ENCODE results near the gene EIF3D. TPM values are rescaled to one million over a fixed set of nuclear protein-coding genes. Genes with fewer than 3 reads are reported as not detected.

The EIF3D gene
- total RNA-seq, 3 donors from 2014 or later, result 375 to 392 (median 385) TPM

- Mint-ChIP-seq H3K36me3 (ENCODE audit: insufficient read depth) (no peaks in the 10 kb centered on the region), H3K27me3 (ENCODE audit: low read depth) (peaks cover 54% of the 10 kb centered on the region)
- no peak for ATAC-seq
Measured at GRCh38 chr22:36563001-36563400, 34.0 kb upstream of the EIF3D start.

GRCh38 chr22:36562261-36562835 lies 33.4 kb upstream of the EIF3D start:
- ATAC-seq (no peak), DNase-seq (no peak)
- Mint-ChIP-seq H3K27me3 (ENCODE audit: low read depth) (peaks cover 55% of the 10 kb centered on the region), H3K36me3 (ENCODE audit: insufficient read depth) (no peaks in the 10 kb centered on the region), H3K4me3 (no peak overlapping the region), H3K9me3 (no peaks in the 10 kb centered on the region), H3K4me1 (ENCODE audit: low read depth) (no peaks in the 10 kb centered on the region)

More at GRCh38 chr22:36563001-36563400, 34.0 kb upstream of the EIF3D start:
- Mint-ChIP-seq H3K4me1 (ENCODE audit: low read depth) (no peaks in the 10 kb centered on the region), H3K4me3 (no peak overlapping the region), H3K9me3 (no peaks in the 10 kb centered on the region)
- no peak for DNase-seq

GRCh38 chr22:36561291-36561811 lies 32.4 kb upstream of the EIF3D start:
- Mint-ChIP-seq H3K4me3 (no peak overlapping the region), H3K36me3 (ENCODE audit: insufficient read depth) (no peaks in the 10 kb centered on the region), H3K27me3 (ENCODE audit: low read depth) (peaks cover 49% of the 10 kb centered on the region), H3K9me3 (no peaks in the 10 kb centered on the region), H3K4me1 (ENCODE audit: low read depth) (no peaks in the 10 kb centered on the region)
- ATAC-seq (no peak), DNase-seq (no peak)

GRCh38 chr22:36560001-36560400 lies 31.0 kb upstream of the EIF3D start:
- Mint-ChIP-seq H3K36me3 (ENCODE audit: insufficient read depth) (no peaks in the 10 kb centered on the region), H3K4me1 (ENCODE audit: low read depth) (no peaks in the 10 kb centered on the region), H3K9me3 (no peaks in the 10 kb centered on the region), H3K4me3 (no peak overlapping the region), H3K27me3 (ENCODE audit: low read depth) (peaks cover 46% of the 10 kb centered on the region)
- no peak for DNase-seq
- no peak for ATAC-seq

GRCh38 chr22:36554098-36554497 lies 25.1 kb upstream of the EIF3D start:
- H3K4me3 Mint-ChIP-seq, result no peak overlapping the region
- DNase-seq (no peak), ATAC-seq (no peak)
- H3K27me3 Mint-ChIP-seq (ENCODE audit: low read depth), result peaks cover 29% of the 10 kb centered on the region
- H3K4me1 Mint-ChIP-seq (ENCODE audit: low read depth), result no peaks in the 10 kb centered on the region
- H3K9me3 Mint-ChIP-seq, result no peaks in the 10 kb centered on the region
- no peaks in the 10 kb centered on the region for H3K36me3 Mint-ChIP-seq (ENCODE audit: insufficient read depth)

- H3K4me3 Mint-ChIP-seq, result no peak overlapping the region
- peaks cover 28% of the 10 kb centered on the region for H3K27me3 Mint-ChIP-seq (ENCODE audit: low read depth)
- DNase-seq (no peak), ATAC-seq (no peak)
- no peaks in the 10 kb centered on the region for H3K4me1 Mint-ChIP-seq (ENCODE audit: low read depth)
- H3K9me3 Mint-ChIP-seq, result no peaks in the 10 kb centered on the region
- no peaks in the 10 kb centered on the region for H3K36me3 Mint-ChIP-seq (ENCODE audit: insufficient read depth)
Measured at GRCh38 chr22:36552289-36552688, 23.3 kb upstream of the EIF3D start.

- peaks cover 2% of the 10 kb centered on the region for H3K4me1 Mint-ChIP-seq (ENCODE audit: low read depth)
- no peaks in the 10 kb centered on the region for H3K36me3 Mint-ChIP-seq (ENCODE audit: insufficient read depth)
- H3K27me3 Mint-ChIP-seq (ENCODE audit: low read depth), result peaks cover 28% of the 10 kb centered on the region
- no peak for ATAC-seq
- DNase-seq, result no peak
- H3K9me3 Mint-ChIP-seq, result no peaks in the 10 kb centered on the region
- H3K4me3 Mint-ChIP-seq, result no peak overlapping the region
Measured at GRCh38 chr22:36550701-36551495, 21.9 kb upstream of the EIF3D start.

- Mint-ChIP-seq H3K27me3 (ENCODE audit: low read depth) (peaks cover 26% of the 10 kb centered on the region), H3K4me3 (no peak overlapping the region), H3K9me3 (no peaks in the 10 kb centered on the region), H3K36me3 (ENCODE audit: insufficient read depth) (no peaks in the 10 kb centered on the region), H3K4me1 (ENCODE audit: low read depth) (peaks cover 2% of the 10 kb centered on the region)
- ATAC-seq (no peak), DNase-seq (no peak)
Measured at GRCh38 chr22:36549033-36549432, 20.1 kb upstream of the EIF3D start.

GRCh38 chr22:36548606-36549005 lies 19.6 kb upstream of the EIF3D start:
- no peak for DNase-seq
- Mint-ChIP-seq H3K36me3 (ENCODE audit: insufficient read depth) (no peaks in the 10 kb centered on the region), H3K27me3 (ENCODE audit: low read depth) (peaks cover 24% of the 10 kb centered on the region), H3K4me1 (ENCODE audit: low read depth) (peaks cover 2% of the 10 kb centered on the region), H3K4me3 (no peak overlapping the region), H3K9me3 (no peaks in the 10 kb centered on the region)
- ATAC-seq, result no peak

- no peaks in the 10 kb centered on the region for H3K36me3 Mint-ChIP-seq (ENCODE audit: insufficient read depth)
- peaks cover 24% of the 10 kb centered on the region for H3K27me3 Mint-ChIP-seq (ENCODE audit: low read depth)
- H3K4me1 Mint-ChIP-seq (ENCODE audit: low read depth), result peaks cover 4% of the 10 kb centered on the region
- no peaks in the 10 kb centered on the region for H3K9me3 Mint-ChIP-seq
- ATAC-seq (no peak), DNase-seq (no peak)
- no peak overlapping the region for H3K4me3 Mint-ChIP-seq
Measured at GRCh38 chr22:36546932-36547331, 18.0 kb upstream of the EIF3D start.

GRCh38 chr22:36546092-36546804 lies 17.3 kb upstream of the EIF3D start:
- Mint-ChIP-seq H3K9me3 (no peaks in the 10 kb centered on the region), H3K4me1 (ENCODE audit: low read depth) (peaks cover 8% of the 10 kb centered on the region), H3K4me3 (no peak overlapping the region), H3K36me3 (ENCODE audit: insufficient read depth) (no peaks in the 10 kb centered on the region), H3K27me3 (ENCODE audit: low read depth) (peaks cover 24% of the 10 kb centered on the region)
- DNase-seq, result no peak
- peak; percentile 38 to 47 for ATAC-seq

- Mint-ChIP-seq H3K27me3 (ENCODE audit: low read depth) (peaks cover 15% of the 10 kb centered on the region), H3K9me3 (no peaks in the 10 kb centered on the region), H3K36me3 (ENCODE audit: insufficient read depth) (no peaks in the 10 kb centered on the region), H3K4me1 (ENCODE audit: low read depth) (peaks cover 8% of the 10 kb centered on the region), H3K4me3 (no peak overlapping the region)
- no peak for ATAC-seq
- DNase-seq, result no peak
Measured at GRCh38 chr22:36544107-36544620, 15.2 kb upstream of the EIF3D start.

GRCh38 chr22:36541831-36542411 lies 13.0 kb upstream of the EIF3D start:
- ATAC-seq, result peak; percentile 95 to 98

More at GRCh38 chr22:36541831-36542411, 13.0 kb upstream of the EIF3D start:
- H3K9me3 Mint-ChIP-seq, result no peaks in the 10 kb centered on the region
- no peak overlapping the region for H3K4me3 Mint-ChIP-seq
- peaks cover 13% of the 10 kb centered on the region for H3K27me3 Mint-ChIP-seq (ENCODE audit: low read depth)
- H3K4me1 Mint-ChIP-seq (ENCODE audit: low read depth), result peaks cover 8% of the 10 kb centered on the region
- peak; percentile 29 for DNase-seq
- H3K36me3 Mint-ChIP-seq (ENCODE audit: insufficient read depth), result no peaks in the 10 kb centered on the region
